ENCODE data around the gene ARID5A.
"Not testable (repeated sequence)": the region's sequence is repeated elsewhere in the genome, so short reads cannot be mapped to it uniquely, and the experiment has no call there.

Gene ARID5A

DNA sequence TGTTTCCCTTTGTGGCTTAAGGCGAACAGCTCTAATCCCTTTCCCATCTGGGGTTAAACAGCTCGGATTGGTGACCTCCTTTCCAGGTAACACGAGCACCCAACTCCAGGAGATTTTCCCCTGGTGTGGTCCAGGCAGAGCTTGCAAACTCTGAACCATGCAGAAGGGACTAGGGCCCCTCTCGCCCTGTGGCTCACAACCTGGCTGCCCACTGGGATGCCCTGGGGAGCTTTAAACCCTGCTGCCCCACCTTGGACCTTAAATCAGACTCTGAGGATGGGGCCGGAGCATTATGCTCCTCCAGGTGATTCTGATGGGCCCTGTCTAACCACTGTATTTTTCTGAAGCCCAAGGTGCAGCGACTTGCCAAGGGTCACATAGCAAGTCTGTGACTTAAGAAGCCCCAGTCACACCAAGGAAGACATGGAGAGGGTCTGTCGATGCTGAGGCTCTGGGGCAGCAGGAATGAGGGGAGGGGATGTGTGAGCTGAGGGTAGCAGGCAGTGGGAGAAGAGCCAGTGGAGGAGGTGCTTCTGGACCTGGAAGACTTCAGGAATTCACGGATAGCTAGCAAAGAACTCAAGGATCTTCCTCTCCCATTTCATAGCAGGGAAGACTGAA lies 5.9 kb downstream of the ARID5A start:
- DNase-seq, result no peak

DNA sequence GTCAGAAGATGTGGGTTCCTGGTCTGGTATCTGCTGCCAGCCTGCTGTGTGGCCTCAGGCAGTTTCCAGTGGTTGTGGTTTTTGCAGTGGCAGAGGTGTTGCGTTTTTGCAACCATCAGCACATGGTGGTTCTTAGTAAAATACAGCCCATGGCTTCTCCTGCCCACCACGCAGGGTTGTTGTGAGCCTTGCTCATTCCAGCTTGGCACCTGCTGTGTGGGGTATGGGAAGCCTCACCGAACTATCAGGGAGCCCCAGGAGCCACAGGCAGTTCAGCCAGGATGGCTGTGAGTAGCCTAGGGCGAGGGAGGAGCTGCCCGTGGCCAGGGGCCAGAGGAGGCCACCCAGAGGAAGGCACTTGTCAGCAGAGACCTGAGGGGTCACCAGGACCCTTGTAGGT lies 9.8 kb downstream of the ARID5A start:
- no peak for DNase-seq

DNA sequence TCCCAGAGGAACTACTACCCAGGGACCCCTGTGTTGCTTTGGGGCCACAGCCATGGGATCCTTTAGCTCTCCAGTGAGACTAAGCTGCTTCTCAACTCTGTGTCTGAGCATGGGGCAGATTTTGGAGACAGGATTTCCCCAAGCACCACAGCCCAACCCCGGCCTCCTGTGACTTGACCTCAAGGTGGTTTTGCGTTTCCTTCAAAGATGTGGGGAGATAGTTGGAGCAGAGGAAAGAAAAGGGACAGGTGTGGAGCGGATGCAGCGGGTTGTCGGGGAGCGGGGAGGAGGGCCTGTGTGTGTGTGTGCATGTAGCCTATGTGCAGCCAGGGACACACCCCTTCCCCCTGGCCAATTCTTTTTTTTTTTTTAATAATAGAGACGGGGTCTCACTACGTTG lies 10.2 kb downstream of the ARID5A start:
- DNase-seq, result no peak

DNA sequence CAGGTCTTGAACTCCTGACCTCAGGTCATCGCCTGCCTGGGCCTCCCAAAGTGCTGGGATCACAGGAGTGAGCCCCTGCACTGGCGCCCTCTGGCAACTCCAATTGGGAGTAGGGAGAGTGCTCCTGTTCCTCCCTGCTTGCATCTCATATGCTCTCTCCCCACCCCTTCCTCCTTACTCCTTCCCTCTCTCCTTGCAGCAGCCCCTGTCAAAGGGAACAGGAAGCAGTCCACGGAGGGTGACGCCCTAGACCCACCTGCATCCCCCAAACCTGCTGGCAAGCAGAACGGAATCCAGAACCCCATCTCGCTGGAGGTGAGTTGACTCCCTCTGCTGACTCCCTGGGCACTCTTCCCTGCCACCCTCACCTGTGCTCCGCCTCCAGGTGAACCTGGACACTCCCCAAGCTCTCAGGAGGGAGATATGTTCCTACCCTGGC lies 10.7 kb downstream of the ARID5A start:
- DNase-seq, result no peak

DNA sequence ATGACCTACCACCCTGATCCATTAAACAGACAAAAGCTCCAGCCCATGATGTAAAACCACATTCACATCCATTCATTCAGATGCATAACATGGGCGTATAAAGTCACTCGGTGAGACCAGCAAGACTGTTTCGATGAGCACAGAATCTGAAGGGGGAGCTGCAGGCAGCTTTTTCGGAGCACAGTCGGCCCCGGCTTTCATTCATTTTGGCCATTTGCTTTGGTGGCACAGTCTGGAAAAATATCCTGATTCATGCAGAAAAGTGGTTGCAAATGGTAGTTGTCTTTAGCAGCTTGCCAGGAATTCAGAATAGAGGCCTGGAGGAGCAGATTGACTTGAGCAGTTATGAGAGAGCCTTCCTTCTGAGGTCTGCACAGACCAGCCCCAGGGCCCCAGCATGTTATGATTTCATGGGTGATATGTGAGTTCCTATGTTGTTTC lies 11.2 kb downstream of the ARID5A start:
- no peak for DNase-seq

DNA sequence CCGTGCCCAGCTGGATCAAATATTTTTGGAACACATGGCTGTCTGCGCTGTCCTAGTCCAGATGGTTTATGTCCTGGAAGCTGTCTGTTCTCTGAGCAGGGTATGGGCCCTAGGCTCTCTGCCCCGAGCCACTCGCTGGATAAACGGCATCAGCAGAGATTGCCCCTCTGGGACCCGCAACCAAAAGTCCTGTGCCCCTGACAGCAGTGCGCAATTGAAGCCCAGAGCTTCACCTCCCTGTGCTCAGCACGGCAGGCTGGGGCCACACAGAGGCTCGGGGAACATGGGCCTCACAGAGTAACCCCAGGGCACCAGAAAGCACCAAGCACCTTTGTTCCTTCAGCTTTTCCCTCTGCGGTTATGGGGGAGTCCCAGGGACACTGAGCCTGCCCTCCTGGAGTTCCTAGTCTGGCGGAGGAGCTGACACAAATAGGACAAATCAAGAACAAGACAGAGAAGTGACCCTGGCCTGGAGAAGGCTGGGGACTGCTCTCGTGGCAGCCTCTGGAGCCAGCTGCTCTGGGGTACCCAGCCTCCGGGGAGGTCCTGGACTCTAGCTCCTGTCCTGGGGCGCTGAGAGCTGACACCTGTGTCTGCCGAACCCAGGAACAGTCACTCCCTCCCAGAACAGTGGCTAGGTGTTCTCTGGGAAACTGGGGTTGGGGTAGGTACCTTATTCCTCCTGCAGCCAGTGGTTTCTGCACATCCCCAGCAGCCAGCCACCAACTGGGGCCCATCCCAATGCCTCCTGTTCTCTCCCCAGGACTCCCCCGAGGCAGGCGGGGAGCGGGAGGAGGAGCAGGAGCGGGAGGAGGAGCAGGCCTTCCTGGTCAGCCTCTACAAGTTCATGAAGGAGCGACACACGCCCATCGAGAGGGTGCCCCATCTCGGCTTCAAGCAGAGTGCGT lies 12.3 kb downstream of the ARID5A start:
- DNase-seq, result no peak

DNA sequence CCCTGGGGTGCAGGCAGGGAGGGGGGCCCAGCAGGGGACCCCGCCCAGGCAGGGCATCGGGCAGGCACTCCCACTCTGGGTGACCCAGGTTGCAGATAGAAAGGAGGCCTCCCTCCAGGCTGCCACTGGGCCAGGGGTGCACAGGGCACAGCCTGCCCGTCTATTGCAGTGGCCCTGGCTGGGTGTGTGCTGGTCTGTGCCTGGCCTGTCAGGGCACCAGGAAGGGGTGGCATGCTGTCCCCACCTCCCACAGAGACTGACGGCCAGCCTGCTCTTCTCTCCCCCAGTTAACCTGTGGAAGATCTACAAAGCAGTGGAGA lies 12.9 kb downstream of the ARID5A start:
- no peak for DNase-seq

DNA sequence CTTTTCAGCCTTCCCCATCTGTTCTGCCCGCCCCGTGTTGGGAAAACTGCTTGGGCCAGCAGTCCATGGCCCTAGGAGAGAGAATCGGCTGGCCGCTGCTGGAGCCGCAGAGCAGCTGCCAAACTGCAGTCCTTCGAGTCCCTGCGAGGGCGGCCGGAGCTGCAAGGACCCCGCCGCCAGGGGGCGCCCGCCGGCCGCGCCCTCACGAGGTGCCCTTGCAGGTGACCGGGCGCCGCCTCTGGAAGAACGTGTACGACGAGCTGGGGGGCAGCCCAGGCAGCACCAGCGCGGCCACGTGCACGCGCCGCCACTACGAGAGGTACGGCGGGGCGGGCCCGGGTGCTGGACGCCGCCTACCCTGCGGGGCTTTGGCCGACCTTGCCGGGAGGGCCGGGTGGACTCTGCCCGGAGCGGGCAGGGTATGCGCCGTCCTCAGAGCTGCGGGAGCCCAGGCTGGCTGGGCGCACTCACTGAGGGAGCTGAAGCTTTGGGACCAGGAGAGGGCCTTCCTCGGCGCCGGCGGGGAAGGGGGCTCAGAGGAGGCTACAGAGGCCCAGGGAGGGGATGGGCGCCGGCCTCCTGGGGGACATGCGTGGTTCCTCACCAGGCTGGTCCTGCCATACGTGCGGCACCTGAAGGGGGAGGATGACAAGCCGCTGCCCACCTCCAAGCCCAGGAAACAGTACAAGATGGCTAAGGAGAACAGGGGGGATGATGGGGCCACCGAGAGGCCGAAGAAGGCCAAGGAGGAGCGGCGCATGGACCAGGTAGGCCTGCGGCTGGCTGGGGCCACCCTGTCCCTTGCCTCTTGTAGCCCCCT lies 13.6 kb downstream of the ARID5A start:
- peak in 1 of 2 experiments; percentile 58 for DNase-seq

DNA sequence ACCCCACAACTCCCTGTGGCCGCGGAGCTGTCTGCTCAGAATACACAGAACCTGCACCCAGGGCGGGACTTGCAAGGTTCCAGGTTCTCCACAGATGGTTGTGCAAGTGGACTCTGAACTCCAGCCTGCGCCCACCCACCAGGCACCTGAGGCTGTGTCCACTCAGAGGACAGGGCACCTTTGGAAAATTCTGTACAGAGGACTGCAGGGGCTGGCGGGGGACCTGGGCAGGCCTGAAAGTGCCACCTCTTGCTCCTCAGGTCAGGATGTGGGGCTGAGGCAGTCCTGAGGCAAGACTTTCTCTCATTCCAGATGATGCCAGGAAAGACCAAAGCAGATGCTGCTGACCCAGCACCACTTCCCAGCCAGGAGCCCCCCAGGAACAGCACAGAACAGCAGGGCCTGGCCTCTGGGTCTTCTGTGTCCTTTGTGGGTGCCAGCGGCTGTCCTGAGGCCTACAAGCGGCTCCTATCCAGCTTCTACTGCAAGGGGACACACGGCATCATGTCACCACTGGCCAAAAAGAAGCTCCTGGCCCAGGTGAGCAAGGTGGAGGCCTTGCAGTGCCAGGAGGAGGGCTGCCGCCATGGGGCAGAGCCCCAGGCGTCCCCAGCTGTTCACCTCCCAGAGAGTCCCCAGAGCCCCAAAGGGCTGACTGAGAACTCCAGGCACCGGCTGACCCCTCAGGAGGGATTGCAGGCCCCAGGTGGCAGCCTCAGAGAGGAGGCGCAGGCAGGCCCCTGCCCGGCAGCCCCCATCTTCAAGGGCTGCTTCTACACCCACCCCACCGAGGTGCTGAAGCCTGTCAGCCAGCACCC lies 14.4 kb downstream of the ARID5A start:
- no peak for DNase-seq

DNA sequence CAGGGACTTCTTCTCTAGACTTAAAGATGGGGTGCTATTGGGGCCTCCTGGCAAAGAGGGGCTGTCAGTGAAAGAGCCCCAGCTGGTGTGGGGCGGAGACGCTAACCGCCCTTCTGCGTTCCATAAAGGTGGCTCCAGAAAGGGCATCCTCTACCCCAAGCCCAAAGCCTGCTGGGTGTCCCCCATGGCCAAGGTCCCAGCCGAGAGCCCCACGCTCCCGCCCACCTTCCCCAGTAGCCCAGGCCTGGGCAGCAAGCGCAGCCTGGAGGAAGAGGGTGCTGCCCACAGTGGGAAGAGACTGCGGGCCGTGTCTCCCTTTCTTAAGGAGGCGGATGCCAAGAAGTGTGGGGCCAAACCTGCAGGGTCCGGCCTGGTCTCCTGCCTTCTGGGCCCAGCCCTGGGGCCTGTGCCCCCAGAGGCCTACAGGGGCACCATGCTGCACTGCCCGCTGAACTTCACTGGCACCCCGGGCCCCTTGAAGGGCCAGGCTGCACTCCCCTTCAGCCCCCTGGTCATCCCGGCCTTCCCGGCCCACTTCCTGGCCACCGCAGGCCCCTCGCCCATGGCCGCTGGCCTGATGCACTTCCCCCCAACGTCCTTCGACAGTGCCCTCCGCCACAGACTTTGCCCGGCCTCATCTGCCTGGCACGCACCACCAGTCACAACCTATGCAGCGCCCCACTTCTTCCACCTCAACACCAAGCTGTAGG lies 15.2 kb downstream of the ARID5A start:
- DNase-seq, result no peak

DNA sequence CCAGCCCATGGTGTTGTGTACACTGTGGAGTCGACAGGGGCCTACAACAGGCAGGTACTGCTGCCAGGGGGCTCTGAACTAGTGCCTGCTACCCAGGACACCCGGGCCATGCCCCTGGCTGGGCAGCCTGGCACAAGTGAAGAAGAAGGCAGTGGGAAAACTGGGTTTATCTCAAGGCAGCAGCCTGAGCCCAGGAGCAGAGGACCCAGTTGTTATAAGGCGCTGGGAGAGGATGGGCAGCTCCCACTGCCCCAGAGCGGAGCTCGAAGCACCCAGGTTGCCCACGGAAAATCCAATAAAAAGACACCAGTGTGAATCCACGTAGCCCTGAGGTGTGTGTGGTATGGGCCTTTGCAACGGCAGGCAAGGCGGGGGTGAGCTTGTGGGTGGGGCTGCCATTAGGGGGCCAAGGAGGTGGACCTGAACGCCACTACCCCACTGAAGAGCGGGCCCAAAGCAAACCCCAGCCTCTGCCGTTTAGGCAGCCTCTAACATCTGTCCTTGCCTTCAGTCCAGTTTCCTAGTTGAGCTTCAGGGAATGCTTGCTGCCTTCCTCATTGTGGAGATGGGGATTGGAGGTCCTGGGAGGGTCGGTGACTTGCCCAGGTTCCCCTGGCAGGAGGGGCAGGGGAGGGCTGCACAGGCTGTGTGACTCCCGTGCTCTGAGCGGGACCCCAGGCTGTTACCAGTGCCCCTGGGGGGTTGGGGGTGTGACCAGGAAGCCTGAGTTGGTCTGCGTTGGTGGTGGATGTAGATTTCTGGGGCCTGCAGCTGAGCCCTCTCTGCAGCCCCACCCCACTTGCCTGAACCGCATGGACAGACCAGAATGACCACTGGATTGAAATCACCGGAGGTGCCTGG lies 16.0 kb downstream of the ARID5A start:
- DNase-seq, result no peak

DNA sequence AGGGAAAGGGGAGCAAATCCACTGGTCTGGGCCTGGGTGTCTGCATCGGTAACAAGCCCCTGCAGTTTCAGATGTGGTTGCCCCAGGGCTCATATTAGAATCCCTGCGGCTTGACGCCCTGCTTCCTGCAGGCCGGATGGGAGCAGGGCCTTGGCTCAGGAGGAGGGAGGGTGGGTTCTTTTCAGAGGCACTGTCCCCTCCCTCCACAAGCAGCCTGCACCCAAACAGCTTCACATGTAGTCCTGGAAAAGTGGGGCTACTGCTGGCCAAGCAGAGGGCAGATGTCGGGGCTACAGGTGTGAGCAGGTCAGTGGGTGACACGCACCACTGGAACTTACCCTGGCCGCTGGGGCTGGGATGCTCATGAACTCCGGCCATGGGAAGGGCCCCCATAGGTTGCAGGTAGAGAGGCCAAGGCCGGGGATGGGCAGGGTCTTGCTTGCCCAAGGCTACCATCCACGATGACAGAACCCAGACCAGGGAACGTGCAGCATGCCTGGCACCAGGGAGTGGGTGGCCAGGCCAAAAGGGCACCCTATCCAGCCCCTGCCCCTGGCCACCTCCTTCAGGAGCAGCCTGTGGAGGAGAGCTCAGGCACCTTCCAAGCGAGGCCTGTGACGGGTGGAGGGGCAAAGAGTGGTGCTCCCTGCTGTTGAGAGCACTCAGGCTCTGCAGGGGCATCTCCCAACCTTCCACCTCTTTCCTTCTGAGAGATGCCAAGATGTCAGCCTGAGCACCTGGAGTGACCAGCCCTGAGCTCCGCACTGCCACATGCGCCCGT lies 16.8 kb downstream of the ARID5A start:
- DNase-seq, result no peak

DNA sequence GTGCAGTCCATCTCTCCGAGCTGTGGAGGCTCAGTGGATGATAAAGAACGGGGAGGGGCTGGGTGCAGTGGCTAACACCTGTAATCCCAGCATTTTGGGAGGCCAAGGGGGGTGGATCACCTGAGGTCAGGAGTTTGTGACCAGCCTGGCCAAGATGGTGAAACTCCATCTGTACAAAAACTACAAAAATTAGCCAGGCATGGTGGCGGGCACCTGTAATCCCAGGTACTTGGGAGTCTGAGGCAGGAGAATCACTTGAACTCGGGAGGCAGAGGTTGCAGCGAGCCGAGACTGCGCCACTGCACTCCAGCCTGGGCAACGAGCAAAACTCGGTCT lies 17.4 kb downstream of the ARID5A start:
- DNase-seq, result not testable (repeated sequence)

DNA sequence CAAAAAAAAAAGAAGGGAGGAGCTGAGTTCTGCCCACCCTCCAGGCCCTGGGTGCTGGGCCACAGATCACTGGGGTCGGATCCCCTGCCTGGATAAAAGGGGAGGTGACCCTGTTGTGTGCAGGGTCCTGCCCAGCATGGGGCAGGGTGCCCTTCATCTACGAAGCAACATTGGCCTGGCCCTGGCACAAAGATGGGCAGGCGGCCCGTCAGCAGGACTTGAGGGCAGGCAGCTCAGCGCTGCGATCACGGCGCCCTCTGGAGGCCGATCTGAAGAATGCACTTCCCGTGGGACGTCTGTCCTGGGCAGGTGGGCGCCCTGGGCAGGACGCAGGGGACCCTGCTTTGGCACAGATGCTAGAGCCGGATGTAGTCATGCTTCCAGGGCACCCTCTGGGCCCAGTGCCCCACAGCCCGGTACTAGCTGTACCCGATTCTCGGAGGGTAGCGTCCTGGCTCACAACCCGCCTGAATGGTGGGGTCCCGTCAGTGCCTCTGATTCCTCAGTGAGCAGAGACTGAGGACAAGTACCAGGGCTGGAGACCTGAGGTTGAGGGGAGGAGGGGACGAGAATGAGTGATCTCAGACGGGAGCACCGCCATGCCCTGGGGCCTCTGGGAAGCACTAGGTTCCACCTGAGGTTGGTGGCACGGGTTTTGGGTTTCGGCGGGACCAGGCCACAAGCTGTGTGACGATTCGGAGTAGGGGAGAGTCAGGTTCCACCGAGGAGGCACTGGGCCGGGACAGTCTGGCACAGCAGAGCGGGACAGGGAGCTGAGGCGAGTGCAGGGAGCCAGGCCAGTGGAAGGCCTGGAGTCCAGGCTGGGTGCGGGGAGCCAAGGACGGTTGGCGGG lies 18.0 kb downstream of the ARID5A start:
- DNase-seq, result peak in 1 of 2 experiments; percentile 75

DNA sequence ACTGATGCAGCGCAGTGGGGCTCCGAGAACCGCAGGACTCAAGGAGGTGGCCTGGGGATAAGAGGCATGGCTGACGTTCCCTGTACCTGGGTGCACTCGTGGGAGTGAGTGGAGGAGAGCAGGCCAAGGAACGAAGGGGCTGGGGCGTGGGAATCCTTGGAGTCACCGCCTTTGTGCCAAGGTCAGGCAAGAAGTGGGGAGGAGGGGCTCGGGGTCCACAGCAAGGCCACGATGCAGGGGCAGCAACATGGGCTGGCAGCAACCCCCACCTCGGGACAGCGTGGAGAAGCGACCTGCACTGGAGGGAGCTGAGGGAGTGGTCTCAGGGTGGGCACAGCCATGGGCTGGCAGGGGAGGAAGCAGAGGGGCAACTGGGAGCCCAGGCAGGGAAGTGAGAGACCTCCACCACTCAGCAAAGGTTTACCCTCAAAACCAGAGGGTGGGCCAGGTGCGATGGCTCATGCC lies 18.6 kb downstream of the ARID5A start:
- DNase-seq, result no peak

DNA sequence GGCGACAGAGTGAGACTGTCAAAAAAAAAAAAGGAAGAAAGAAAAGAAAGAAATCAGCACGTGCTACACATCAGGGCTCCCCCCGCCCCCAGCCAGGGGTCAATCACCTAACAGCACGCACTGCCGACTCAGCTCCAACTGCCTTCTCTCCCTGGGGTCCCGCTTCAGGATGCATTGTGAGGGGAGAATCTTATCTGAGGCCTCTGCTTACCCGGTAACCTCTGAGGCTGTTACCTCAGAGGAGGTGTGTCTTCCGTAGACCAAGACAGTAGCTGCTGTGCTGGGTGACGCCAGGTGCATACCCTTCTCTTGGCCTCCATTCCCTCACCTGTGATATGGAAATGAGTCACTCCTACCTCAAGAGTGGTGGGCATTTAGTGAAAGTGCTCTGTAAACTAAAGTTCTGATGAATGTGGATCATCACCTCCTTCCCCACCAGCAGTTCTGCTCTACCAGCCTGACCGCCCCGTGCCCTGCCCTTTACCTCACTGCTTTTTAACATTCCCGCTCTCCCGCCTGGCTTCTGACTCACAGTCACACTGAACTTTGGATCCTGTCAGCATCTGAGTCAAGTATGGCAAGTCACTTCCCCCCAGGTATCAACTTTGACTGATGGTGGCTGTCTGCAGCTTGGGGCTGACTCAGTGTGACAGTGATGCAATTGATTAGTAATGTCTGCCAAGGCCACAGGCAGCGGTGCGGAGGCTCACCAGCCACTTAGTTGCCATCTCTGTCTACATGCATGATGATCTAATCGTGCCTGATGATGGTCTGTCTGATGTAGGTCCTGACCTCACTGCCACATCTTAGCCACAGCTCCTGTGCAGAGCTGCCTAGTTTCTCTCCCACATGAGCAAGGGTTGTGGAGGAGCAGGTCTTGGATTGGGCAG lies 20.1 kb downstream of the ARID5A start:
- peak in 1 of 2 experiments; percentile 27 for DNase-seq

DNA sequence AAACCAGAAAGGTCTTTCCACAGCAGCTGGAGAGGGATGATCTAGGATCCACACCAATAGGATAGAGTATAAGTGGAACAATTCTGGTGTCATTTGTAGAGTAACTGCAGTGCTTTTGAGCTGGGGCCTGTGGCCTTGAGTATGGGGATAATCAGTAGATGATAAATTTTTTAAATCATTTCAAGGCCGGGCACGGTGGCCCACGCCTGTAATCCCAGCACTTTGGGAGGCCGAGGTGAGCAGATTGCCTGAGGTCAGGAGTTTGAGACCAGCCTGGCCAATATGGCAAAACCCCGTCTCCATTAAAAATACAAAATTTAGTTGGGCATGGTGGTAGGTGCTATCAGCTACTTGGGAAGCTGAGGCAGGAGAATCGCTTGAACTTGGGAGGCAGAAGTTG lies 20.9 kb downstream of the ARID5A start:
- not testable (repeated sequence) for DNase-seq

DNA sequence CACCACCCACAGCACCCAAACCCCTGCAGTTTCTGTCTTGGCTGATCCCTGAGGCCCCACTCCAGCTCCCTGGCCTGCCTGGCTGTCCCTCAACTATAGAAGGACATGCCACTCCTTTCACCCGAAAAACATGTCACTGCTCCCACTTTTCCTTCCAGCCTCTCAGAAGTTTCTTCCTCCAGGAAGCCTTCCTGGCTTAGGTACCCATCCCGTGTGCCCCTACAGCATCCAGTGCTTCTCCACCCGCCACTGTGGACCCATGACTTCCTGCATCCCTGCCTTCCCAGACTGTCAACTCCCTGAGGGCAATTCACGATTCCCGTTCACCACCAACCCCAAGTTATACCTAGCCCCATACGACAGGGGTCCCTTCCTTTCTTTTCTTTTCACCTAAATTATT lies 21.5 kb downstream of the ARID5A start:
- DNase-seq, result no peak
